H9 (cell line): ENCODE measurements around the gene STRA6. TPM values are rescaled to one million over a fixed set of nuclear protein-coding genes. Genes with fewer than 3 reads are reported as not detected.

Source experiments
- DNase-seq: peaks from one replicate; pipeline ENCODE4 v3.0.0-alpha.2; 2017
- H2AFZ ChIP-seq: one replicate; pipeline ENCODE4 v1.6.1; 2013; ENCODE audit warnings: mild to moderate bottlenecking, low read length, control low read depth, moderate library complexity
- H2AK5ac ChIP-seq: 2 replicates; pipeline ENCODE4 v1.6.1; 2013; ENCODE audit warnings: low read length, control low read depth, mixed read lengths; ENCODE audit not compliant: insufficient read length
- H2BK120ac ChIP-seq: one replicate; pipeline ENCODE4 v1.6.1; 2013; ENCODE audit warnings: low read depth, mild to moderate bottlenecking, low read length, control low read depth, inconsistent platforms; ENCODE audit not compliant: poor library complexity, severe bottlenecking
- H2BK12ac ChIP-seq: 2 replicates; pipeline ENCODE4 v1.6.1; 2013; ENCODE audit warnings: low read length, control low read depth, mixed read lengths, low read depth; ENCODE audit not compliant: insufficient read length
- H2BK15ac ChIP-seq: 2 replicates; pipeline ENCODE4 v1.6.1; 2013; ENCODE audit warnings: low read depth, low read length, control low read depth
- H2BK20ac ChIP-seq: one replicate; pipeline ENCODE4 v1.6.1; 2013; ENCODE audit warnings: low read depth, mild to moderate bottlenecking, low read length, control low read depth, inconsistent platforms; ENCODE audit not compliant: poor library complexity, severe bottlenecking
- H2BK5ac ChIP-seq: 2 replicates; pipeline ENCODE4 v1.6.1; 2013; ENCODE audit warnings: low read length, control low read depth, mixed read lengths; ENCODE audit not compliant: insufficient read length
- H3K14ac ChIP-seq: 2 replicates; pipeline ENCODE4 v1.6.1; 2013; ENCODE audit warnings: low read length, control low read depth; ENCODE audit not compliant: insufficient read depth
- H3K18ac ChIP-seq: 2 replicates; pipeline ENCODE4 v1.6.1; 2013; ENCODE audit warnings: low read depth, mild to moderate bottlenecking, mixed read lengths, low read length, control low read depth; ENCODE audit not compliant: insufficient read length
- H3K23ac ChIP-seq: 2 replicates; pipeline ENCODE4 v1.6.1; 2013; ENCODE audit warnings: low read length, control low read depth, mixed read lengths, low read depth; ENCODE audit not compliant: insufficient read length
- H3K23me2 ChIP-seq: 2 replicates; pipeline ENCODE4 v1.6.1; 2013; ENCODE audit warnings: low read depth, mild to moderate bottlenecking, mixed read lengths, low read length, control low read depth; ENCODE audit not compliant: insufficient read length, poor library complexity, severe bottlenecking
- H3K27ac ChIP-seq: 2 replicates; pipeline ENCODE4 v1.5.1; 2013; ENCODE audit warnings: low read length, control low read depth, mixed read lengths, low read depth; ENCODE audit not compliant: insufficient read length
- H3K27me3 ChIP-seq: 2 replicates; pipeline ENCODE4 v1.6.1; 2013; ENCODE audit warnings: low read length, control low read depth, inconsistent platforms; ENCODE audit not compliant: insufficient read depth
- H3K4ac ChIP-seq: 2 replicates; pipeline ENCODE4 v1.6.1; 2013; ENCODE audit warnings: low read depth, mild to moderate bottlenecking, control low read depth, inconsistent platforms, low read length, moderate library complexity
- H3K4me1 ChIP-seq: 2 replicates; pipeline ENCODE4 v1.6.1; 2013; ENCODE audit warnings: low read length, control low read depth, inconsistent platforms; ENCODE audit not compliant: insufficient read depth
- H3K4me2 ChIP-seq: 2 replicates; pipeline ENCODE4 v1.6.1; 2013; ENCODE audit warnings: low read length, control low read depth, mixed read lengths; ENCODE audit not compliant: insufficient read length, insufficient read depth
- H3K56ac ChIP-seq: 2 replicates; pipeline ENCODE4 v1.6.1; 2013; ENCODE audit warnings: low read depth, mild to moderate bottlenecking, mixed read lengths, low read length, control low read depth; ENCODE audit not compliant: insufficient read length
- H3K79me1 ChIP-seq: 2 replicates; pipeline ENCODE4 v1.6.1; 2013; ENCODE audit warnings: low read depth, mild to moderate bottlenecking, moderate library complexity, low read length, control low read depth, inconsistent platforms; ENCODE audit not compliant: insufficient read depth, poor library complexity, severe bottlenecking
- H3K79me2 ChIP-seq: 2 replicates; pipeline ENCODE4 v1.6.1; 2013; ENCODE audit warnings: low read length, control low read depth, inconsistent platforms; ENCODE audit not compliant: insufficient read depth
- H3K9ac ChIP-seq: 2 replicates; pipeline ENCODE4 v1.6.1; 2013; ENCODE audit warnings: low read length, control low read depth, mixed read lengths; ENCODE audit not compliant: insufficient read length; ENCODE audit errors: extremely low read depth
- H3K9me3 ChIP-seq: one replicate; pipeline ENCODE4 v1.6.1; 2013; ENCODE audit warnings: low read depth, low read length, inconsistent platforms; ENCODE audit not compliant: control insufficient read depth
- H3T11ph ChIP-seq: one replicate; pipeline ENCODE4 v1.6.1; 2013; ENCODE audit warnings: mild to moderate bottlenecking, low read length, control low read depth, inconsistent platforms
- H4K20me1 ChIP-seq: one replicate; pipeline ENCODE4 v1.6.1; 2013; ENCODE audit not compliant: control insufficient read depth, insufficient read length, insufficient read depth
- H4K5ac ChIP-seq: 2 replicates; pipeline ENCODE4 v1.6.1; 2013; ENCODE audit warnings: low read depth, mild to moderate bottlenecking, mixed read lengths, low read length, control low read depth; ENCODE audit not compliant: insufficient read length
- H4K8ac ChIP-seq: replicated peaks from 2 replicates; pipeline ENCODE4 v1.6.1; 2013; ENCODE audit warnings: low read length, control low read depth, mixed read lengths, low read depth; ENCODE audit not compliant: insufficient read length
- H4K91ac ChIP-seq: 2 replicates; pipeline ENCODE4 v1.6.1; 2013; ENCODE audit warnings: low read depth, mild to moderate bottlenecking, moderate library complexity, mixed read lengths, low read length, control low read depth; ENCODE audit not compliant: insufficient read length
- H3K27ac Mint-ChIP-seq, 3 experiments: 2 replicates in 2 of 3; 3 replicates in 1 of 3; pipeline ENCODE4 v1.8.0; 2020 to 2021; ENCODE audit warnings: mixed read lengths in 3 of 3, mild to moderate bottlenecking in 1 of 3, moderate library complexity in 1 of 3
- H3K27me3 Mint-ChIP-seq: 2 replicates; pipeline ENCODE4 v1.8.0; 2021; ENCODE audit warnings: low read depth, mild to moderate bottlenecking, moderate library complexity, mixed read lengths
- H3K36me3 Mint-ChIP-seq, 3 experiments: 2 replicates in 2 of 3; 3 replicates in 1 of 3; pipeline ENCODE4 v1.8.0; 2020 to 2021; ENCODE audit warnings: low read depth in 3 of 3, mixed read lengths in 3 of 3; ENCODE audit not compliant: insufficient read depth in 1 of 3
- H3K4me1 Mint-ChIP-seq, 2 experiments: 2 replicates each; pipeline ENCODE4 v1.8.0; 2020; ENCODE audit warnings: mixed read lengths in 2 of 2
- H3K4me3 Mint-ChIP-seq, 2 experiments: 2 replicates in 1 of 2; 3 replicates in 1 of 2; pipeline ENCODE4 v1.8.0; 2020 to 2021; ENCODE audit warnings: mild to moderate bottlenecking in 2 of 2, mixed read lengths in 2 of 2, moderate library complexity in 1 of 2
- H3K9me3 Mint-ChIP-seq, 2 experiments: 2 replicates in 1 of 2; 3 replicates in 1 of 2; pipeline ENCODE4 v1.8.0; 2020; ENCODE audit warnings: mild to moderate bottlenecking in 2 of 2, mixed read lengths in 2 of 2, moderate library complexity in 1 of 2
- CTCF ChIP-seq: fragments of 200-600 bp; sonication (generic); conservative IDR thresholded peaks from 3 replicates; pipeline ENCODE4 v1.8.0; 2021; ENCODE audit warnings: antibody characterized with exemption, mild to moderate bottlenecking
- WGBS: extraction: QIAGEN DNeasy Blood & Tissue Kit; methylation state at CpG from one replicate; pipeline ENCODE4 v1.1.7; 2013; ENCODE audit warnings: missing lambda C conversion rate, low lambda C conversion rate, mixed read lengths; ENCODE audit not compliant: insufficient read length; ENCODE audit errors: extremely low coverage; 5-methylcytosine and 5-hydroxymethylcytosine counted together
- total RNA-seq: library from RNA; stranded (reverse); gene quantifications from 2 replicates; pipeline ENCODE4 v1.2.1, GENCODE V29; 2021

STRA6 gene
- total RNA-seq, 1 experiment from 2014 or later = 12.8 TPM

- Histone ChIP-seq H3K14ac (no peak overlapping the region), H4K20me1 (no peaks in the 10 kb centered on the region), H3K4ac (no peak overlapping the region), H3K9ac (no peak overlapping the region), H3K79me2 (no peaks in the 10 kb centered on the region), H3K4me2 (no peak overlapping the region), H2BK120ac (no peak overlapping the region), H3T11ph (no peak overlapping the region), H4K91ac (no peak overlapping the region), H2AK5ac (no peak overlapping the region), H2BK20ac (no peak overlapping the region), H4K5ac (no peak overlapping the region), H3K27ac (no peak overlapping the region), H3K4me1 (no peaks in the 10 kb centered on the region), H3K23ac (no peak overlapping the region), H2BK15ac (no peak overlapping the region), H3K27me3 (no peaks in the 10 kb centered on the region), H2BK12ac (no peak overlapping the region), H3K23me2 (no peaks in the 10 kb centered on the region), H2AFZ (no peak overlapping the region), H2BK5ac (no peak overlapping the region), H3K56ac (no peak overlapping the region), H3K79me1 (no peaks in the 10 kb centered on the region), H4K8ac (no peak overlapping the region), H3K18ac (no peak overlapping the region), H3K9me3 (no peaks in the 10 kb centered on the region)
- no peak overlapping the region for H3K4me3 Mint-ChIP-seq
- WGBS = no CpG with 5 or more reads among the region's 13 CpGs
- no peak for DNase-seq
- H3K27ac Mint-ChIP-seq = no peak overlapping the region; a peak in 1 of 7 replicates
- peaks cover 28% of the 10 kb centered on the region for H3K27me3 Mint-ChIP-seq
- TF ChIP-seq CTCF = no peak
- peaks cover 15 to 33% of the 10 kb centered on the region in 2 experiments for H3K4me1 Mint-ChIP-seq
- peaks cover 0 to 4% (median 0%) of the 10 kb centered on the region in 3 experiments; a peak in 2 of 7 replicates for H3K36me3 Mint-ChIP-seq
- H3K9me3 Mint-ChIP-seq = no peaks in the 10 kb centered on the region
Observed at GRCh38 chr15:74179101-74179841, 23.3 kb downstream of the STRA6 start.
